HCT116 (cell line): ENCODE data around the gene LRRTM3. TPM values are rescaled to one million over a fixed set of nuclear protein-coding genes. Genes with fewer than 3 reads are reported as not detected.

Experiments
- ATAC-seq: fragments of 200-7000 bp; cut with Tn5 transposase; 2 replicates; pipeline ENCODE4 v1.9.1; 2020; ENCODE audit warnings: mild to moderate bottlenecking, moderate library complexity
- BruUV-seq: library from RNA; stranded (reverse); fragments of 400-500 nt; replicated peaks from 2 replicates; lab custom pipeline; 2021; lab: Mats Ljungman, UMichigan
- CTCF ChIA-PET: fragments of 300-600 bp; sonication (Branson Sonifier 250); formaldehyde crosslinking; loops from one replicate; lab custom pipeline; 2021; ENCODE audit warnings: antibody characterized with exemption; lab: Charles Lee
- POLR2A ChIA-PET: fragments of 300-600, 350-600 bp; sonication (Branson Sonifier 250); formaldehyde crosslinking; loops from one replicate; lab custom pipeline; 2021; ENCODE audit warnings: antibody characterized with exemption; lab: Charles Lee
- RAD21 ChIA-PET, 2 experiments: fragments of 300-600 bp; sonication (Branson Sonifier 250); formaldehyde crosslinking; loops; one replicate each; lab custom pipeline; 2023; ENCODE audit warnings: low total read pairs in 2 of 2; ENCODE audit not compliant: uncharacterized antibody in 2 of 2, unreplicated experiment in 2 of 2, low non-redundant PET in 1 of 2; lab: Charles Lee
- DNase-seq: peaks from one replicate; pipeline ENCODE4 v3.0.0-alpha.2; 2010; ENCODE audit warnings: low read depth, low spot score
- H2AFZ ChIP-seq: fragments of 200-600 bp; shearing (Covaris generic), sonication (generic); 2 replicates; pipeline ENCODE4 v1.6.1; 2017; ENCODE audit warnings: low read depth, mixed run types, mixed read lengths, antibody characterized with exemption, low read length; ENCODE audit not compliant: poor library complexity, severe bottlenecking
- H3K27ac ChIP-seq: 2 replicates; pipeline ENCODE4 v1.5.1; 2012; ENCODE audit warnings: low read depth, low read length
- H3K27me3 ChIP-seq: fragments of 200-600 bp; sonication (generic); 2 replicates; pipeline ENCODE4 v1.6.1; 2016; ENCODE audit warnings: mixed run types, low read length, mixed read lengths; ENCODE audit not compliant: insufficient read depth
- H3K36me3 ChIP-seq, 2 experiments: fragments of 200-500 bp in 1 of 2; fragments of 200-600 bp in 1 of 2; sonication (Bioruptor generic) in 1 of 2; sonication (generic) in 1 of 2; 2 replicates each; pipeline versions ENCODE4 v1.5.1 to v1.6.1; 2014 to 2016; ENCODE audit warnings: low read length in 2 of 2, inconsistent platforms in 1 of 2, mixed read lengths in 1 of 2, mixed run types in 1 of 2; ENCODE audit not compliant: insufficient read depth in 2 of 2, control insufficient read depth in 1 of 2
- H3K4me1 ChIP-seq, 2 experiments: fragments of 200-600 bp in 1 of 2; sonication (generic) in 1 of 2; 2 replicates each; pipeline versions ENCODE4 v1.5.1 to v1.6.1; 2012 to 2017; ENCODE audit warnings: low read length in 2 of 2, inconsistent platforms in 1 of 2, mild to moderate bottlenecking in 1 of 2, mixed read lengths in 1 of 2, mixed run types in 1 of 2, moderate library complexity in 1 of 2; ENCODE audit not compliant: insufficient read depth in 2 of 2, control insufficient read depth in 1 of 2
- H3K4me2 ChIP-seq: fragments of 200-600 bp; sonication (generic); 2 replicates; pipeline ENCODE4 v1.6.1; 2017; ENCODE audit warnings: mixed run types, low read length, mixed read lengths
- H3K4me3 ChIP-seq, 2 experiments: fragments of 200-600 bp in 1 of 2; sonication (generic) in 1 of 2; replicated peaks in 1 of 2; 2 replicates each; pipeline ENCODE4 v1.5.1; 2011 to 2016; ENCODE audit warnings: low read length in 2 of 2, control low read depth in 1 of 2, low read depth in 1 of 2, mild to moderate bottlenecking in 1 of 2, mixed read lengths in 1 of 2, mixed run types in 1 of 2
- H3K79me2 ChIP-seq: fragments of 200-600 bp; sonication (generic); 2 replicates; pipeline ENCODE4 v1.6.1; 2017; ENCODE audit warnings: mild to moderate bottlenecking, mixed run types, low read length, moderate library complexity, mixed read lengths; ENCODE audit not compliant: insufficient read depth
- H3K9ac ChIP-seq: fragments of 200-600 bp; sonication (generic); 2 replicates; pipeline ENCODE4 v1.6.1; 2016; ENCODE audit warnings: low read length, mixed read lengths
- H3K9me2 ChIP-seq: fragments of 200-600 bp; sonication (generic), shearing (Covaris generic); 2 replicates; pipeline ENCODE4 v1.6.1; 2017; ENCODE audit warnings: mixed run types, mild to moderate bottlenecking, moderate library complexity; ENCODE audit not compliant: insufficient read depth
- H3K9me3 ChIP-seq, 2 experiments: fragments of 200-500 bp in 1 of 2; fragments of 200-600 bp in 1 of 2; sonication (Bioruptor generic) in 1 of 2; sonication (generic) in 1 of 2; 2 replicates each; pipeline ENCODE4 v1.6.1; 2014 to 2017; ENCODE audit warnings: low read length in 2 of 2, mixed read lengths in 2 of 2, inconsistent platforms in 1 of 2, low read depth in 1 of 2, mild to moderate bottlenecking in 1 of 2, mixed run types in 1 of 2, moderate library complexity in 1 of 2; ENCODE audit not compliant: control insufficient read depth in 1 of 2, insufficient read depth in 1 of 2
- H4K20me1 ChIP-seq: fragments of 200-600 bp; sonication (generic), shearing (Covaris generic); 2 replicates; pipeline ENCODE4 v1.6.1; 2017; ENCODE audit warnings: mixed run types, mild to moderate bottlenecking, moderate library complexity; ENCODE audit not compliant: insufficient read depth
- ATF3 ChIP-seq: IDR thresholded peaks from 2 replicates; pipeline ENCODE4 v1.6.1; 2012
- CEBPB ChIP-seq: IDR thresholded peaks from 2 replicates; pipeline ENCODE4 v1.6.1; 2012; ENCODE audit warnings: low read depth
- CTCF ChIP-seq, 3 experiments: fragments of 200-600 bp in 1 of 3; sonication (generic) in 1 of 3; IDR thresholded peaks in 2 of 3; conservative IDR thresholded peaks in 1 of 3; 2 replicates each; pipeline ENCODE4 v1.5.1; 2012 to 2017; ENCODE audit warnings: low read depth in 2 of 3, low read length in 2 of 3, antibody characterized with exemption in 1 of 3, borderline replicate concordance in 1 of 3, control low read depth in 1 of 3, mild to moderate bottlenecking in 1 of 3, mixed read lengths in 1 of 3, mixed run types in 1 of 3, moderate library complexity in 1 of 3; ENCODE audit not compliant: insufficient read depth in 1 of 3
- EGR1 ChIP-seq: IDR thresholded peaks from 2 replicates; pipeline ENCODE4 v1.6.1; 2012; ENCODE audit warnings: low read depth
- ELF1 ChIP-seq: IDR thresholded peaks from 2 replicates; pipeline ENCODE4 v1.6.1; 2012; ENCODE audit warnings: low read depth, borderline replicate concordance
- EZH2 ChIP-seq: fragments of 200-600 bp; sonication (generic); IDR thresholded peaks from 2 replicates; pipeline ENCODE4 v1.6.1; 2017; ENCODE audit warnings: antibody characterized with exemption, mixed run types
- JUND ChIP-seq: IDR thresholded peaks from 2 replicates; pipeline ENCODE4 v1.6.1; 2012
- MAX ChIP-seq: IDR thresholded peaks from 2 replicates; pipeline ENCODE4 v1.6.1; 2012
- POLR2A ChIP-seq: IDR thresholded peaks from 2 replicates; pipeline ENCODE4 v1.7.0; 2011; ENCODE audit warnings: borderline replicate concordance; ENCODE audit not compliant: insufficient read depth, insufficient read length; ENCODE audit errors: extremely low read depth
- POLR2AphosphoS5 ChIP-seq: IDR thresholded peaks from 2 replicates; pipeline ENCODE4 v1.6.1; 2011; ENCODE audit warnings: mild to moderate bottlenecking, low read depth, low read length, moderate library complexity
- RAD21 ChIP-seq: IDR thresholded peaks from 2 replicates; pipeline ENCODE4 v1.6.1; 2012; ENCODE audit warnings: low read depth, mild to moderate bottlenecking
- REST ChIP-seq: IDR thresholded peaks from 2 replicates; pipeline ENCODE4 v1.6.1; 2012; ENCODE audit warnings: low read depth
- SIN3A ChIP-seq: IDR thresholded peaks from 2 replicates; pipeline ENCODE4 v1.6.1; 2012; ENCODE audit warnings: low read depth
- SP1 ChIP-seq: IDR thresholded peaks from 2 replicates; pipeline ENCODE4 v1.6.1; 2012; ENCODE audit warnings: low read depth
- SRF ChIP-seq: IDR thresholded peaks from 2 replicates; pipeline ENCODE4 v1.6.1; 2012; ENCODE audit warnings: low read depth
- YY1 ChIP-seq: IDR thresholded peaks from 2 replicates; pipeline ENCODE4 v1.6.1; 2011; ENCODE audit warnings: low read length, low read depth, moderate library complexity, mild to moderate bottlenecking; ENCODE audit not compliant: insufficient replicate concordance; ENCODE audit errors: extremely low read depth
- ZFX ChIP-seq: fragments of 450-650 bp; IDR thresholded peaks from 2 replicates; pipeline ENCODE4 v1.6.1; 2017
- ZNF274 ChIP-seq: fragments of 200-500 bp; sonication (Bioruptor generic); IDR thresholded peaks from 2 replicates; pipeline ENCODE4 v1.6.1; 2014; ENCODE audit warnings: mild to moderate bottlenecking, low read depth, low read length, inconsistent platforms
- intact Hi-C: fragments of 100-400 bp; cut with micrococcal nuclease; formaldehyde crosslinking; loops from 2 replicates; pipeline ENCODE4 v1.10.0; 2022
- total RNA-seq: library from RNA; stranded (reverse); gene quantifications from one replicate; pipeline ENCODE4 v1.2.1, GENCODE V29; 2021; ENCODE audit not compliant: unreplicated experiment

Gene LRRTM3
- total RNA-seq, 1 experiment from 2014 or later = not detected

- no peak for TF ChIP-seq REST
- TF ChIP-seq ELF1 = no peak
- no peak for TF ChIP-seq SIN3A
- TF ChIP-seq POLR2AphosphoS5 = no peak
- TF ChIP-seq POLR2A = no peak
- no peak for TF ChIP-seq JUND
- TF ChIP-seq CEBPB = no peak
- no peak for TF ChIP-seq EGR1
- no peak for TF ChIP-seq SP1
- TF ChIP-seq RAD21 = no peak
- no peak for TF ChIP-seq MAX
- TF ChIP-seq SRF = no peak
Observed at GRCh38 chr10:67141300-67141699, 215.5 kb downstream of the LRRTM3 start (continued).

- Histone ChIP-seq H3K27me3 (no peaks in the 10 kb centered on the region), H3K36me3 (no peaks in the 10 kb centered on the region), H3K27ac (no peak overlapping the region), H3K4me2 (no peak overlapping the region), H3K79me2 (no peaks in the 10 kb centered on the region), H3K4me1 (no peaks in the 10 kb centered on the region), H3K4me3 (no peak overlapping the region), H2AFZ (no peak overlapping the region), H4K20me1 (no peaks in the 10 kb centered on the region), H3K9me3 (no peaks in the 10 kb centered on the region), H3K9ac (no peak overlapping the region), H3K9me2 (no peaks in the 10 kb centered on the region)
- ATAC-seq = no peak
- POLR2A ChIA-PET = no interaction called here
- intact Hi-C loops = no loop called here
- BruUV-seq = no TSS peak
- DNase-seq = no peak
- RAD21 ChIA-PET = no interaction called here
- CTCF ChIA-PET = no interaction called here
- TF ChIP-seq CTCF (IDR thresholded peaks at IDR 0.05 in 2 of 3, conservative IDR thresholded peaks at IDR 0.05 in 1 of 3; ENCODE audit: borderline replicate concordance in 1 of 3, insufficient read depth in 1 of 3, low read depth in 2 of 3, low read length in 2 of 3) (no peak), YY1 (no peak), ATF3 (no peak), POLR2A (no peak), EZH2 (no peak), JUND (no peak), ZFX (no peak), ZNF274 (no peak), RAD21 (no peak), SP1 (no peak), REST (no peak), POLR2AphosphoS5 (no peak)
Observed at GRCh38 chr10:67144530-67144929, 218.7 kb downstream of the LRRTM3 start.
